Sigmoid colon (tissue), 4 donors: ENCODE results near the gene TSPAN32.

ENCODE experiments used
- CTCF ChIP-seq, 4 experiments: fragments of 450-650 bp in 3 of 4; fragments of 200-600 bp in 1 of 4; IDR thresholded peaks; one replicate each; pipeline ENCODE4 v1.5.1; 2016 to 2019; ENCODE audit warnings: antibody characterized with exemption in 4 of 4, mild to moderate bottlenecking in 3 of 4, moderate library complexity in 2 of 4
- EP300 ChIP-seq, 4 donors: sonication (generic); formaldehyde crosslinking; IDR thresholded peaks; one replicate each; pipeline ENCODE4 v1.6.1; 2017; ENCODE audit warnings: antibody characterized with exemption in 4 of 4
- POLR2A ChIP-seq, 2 donors: fragments of 450-650 bp; IDR thresholded peaks; one replicate each; pipeline ENCODE4 v1.6.1; 2016; ENCODE audit warnings: antibody characterized with exemption in 2 of 2, mild to moderate bottlenecking in 2 of 2, moderate library complexity in 2 of 2
- POLR2AphosphoS5 ChIP-seq, 4 donors: sonication (generic); formaldehyde crosslinking; IDR thresholded peaks; one replicate each; pipeline ENCODE4 v1.6.1; 2017; ENCODE audit warnings: antibody characterized with exemption in 4 of 4

GRCh38 chr11:2304506-2305139 is 2.8 kb downstream of the TSPAN32 start:
- TF ChIP-seq CTCF (IDR thresholded peaks at IDR 0.05) = no peak
- no peak for TF ChIP-seq POLR2A (IDR thresholded peaks at IDR 0.05)
- TF ChIP-seq POLR2AphosphoS5 (IDR thresholded peaks at IDR 0.05) = no peak
- TF ChIP-seq EP300 (IDR thresholded peaks at IDR 0.05) = no peak
